ENCODE results near the gene POLR2A.

Gene POLR2A

GRCh38 chr17:7478276-7479212 is 5.6 kb upstream of the POLR2A start (continued):
- no peak for TF ChIP-seq ATF2 (tag by site-specific recombination; IDR thresholded peaks at IDR 0.05; ENCODE audit: low read depth)
- no peak for TF ChIP-seq ZNF112 (tag by site-specific recombination; IDR thresholded peaks at IDR 0.05)
- no peak for TF ChIP-seq ZNF311 (tag by site-specific recombination; IDR thresholded peaks at IDR 0.05; ENCODE audit: borderline replicate concordance)
- peak; percentile 93 for TF ChIP-seq ZBTB10 (tag by site-specific recombination; IDR thresholded peaks at IDR 0.05)
- TF ChIP-seq ZNF433 (tag by site-specific recombination; IDR thresholded peaks at IDR 0.05; ENCODE audit: low read depth): no peak
- no peak for TF ChIP-seq GFI1B (tag by site-specific recombination; IDR thresholded peaks at IDR 0.05)
- TF ChIP-seq ZNF639 (tag by site-specific recombination; IDR thresholded peaks at IDR 0.05): no peak
- no peak for TF ChIP-seq ZBTB7A (tag by site-specific recombination; IDR thresholded peaks at IDR 0.05; ENCODE audit: low read depth)
- TF ChIP-seq ZNF16 (tag by site-specific recombination; IDR thresholded peaks at IDR 0.05; ENCODE audit: low read depth): no peak
- TF ChIP-seq ZNF2 (tag by site-specific recombination; IDR thresholded peaks at IDR 0.05): no peak
- TF ChIP-seq, protein P1, sequence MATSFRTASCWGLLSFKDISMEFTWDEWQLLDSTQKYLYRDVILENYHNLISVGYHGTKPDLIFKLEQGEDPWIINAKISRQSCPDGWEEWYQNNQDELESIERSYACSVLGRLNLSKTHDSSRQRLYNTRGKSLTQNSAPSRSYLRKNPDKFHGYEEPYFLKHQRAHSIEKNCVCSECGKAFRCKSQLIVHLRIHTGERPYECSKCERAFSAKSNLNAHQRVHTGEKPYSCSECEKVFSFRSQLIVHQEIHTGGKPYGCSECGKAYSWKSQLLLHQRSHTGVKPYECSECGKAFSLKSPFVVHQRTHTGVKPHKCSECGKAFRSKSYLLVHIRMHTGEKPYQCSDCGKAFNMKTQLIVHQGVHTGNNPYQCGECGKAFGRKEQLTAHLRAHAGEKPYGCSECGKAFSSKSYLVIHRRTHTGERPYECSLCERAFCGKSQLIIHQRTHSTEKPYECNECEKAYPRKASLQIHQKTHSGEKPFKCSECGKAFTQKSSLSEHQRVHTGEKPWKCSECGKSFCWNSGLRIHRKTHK (tag by site-specific recombination; IDR thresholded peaks at IDR 0.05): no peak
- no peak for TF ChIP-seq ZNF138 (tag by site-specific recombination; IDR thresholded peaks at IDR 0.05; ENCODE audit: borderline replicate concordance)
- TF ChIP-seq ZNF791 (tag by site-specific recombination; IDR thresholded peaks at IDR 0.05): no peak
- TF ChIP-seq KLF16 (tag by site-specific recombination; IDR thresholded peaks at IDR 0.05): peak; percentile 60; the same call in 1 of the 2 replicates
- no peak for TF ChIP-seq ZNF571 (tag by site-specific recombination; IDR thresholded peaks at IDR 0.05)

- Histone ChIP-seq H3K27ac (ENCODE audit: extremely low read depth, low read depth, low read length) (peak within 1 kb of the TSS; percentile 97), H3K4me3 (ENCODE audit: low read depth, low read length) (peak within 1 kb of the TSS; percentile 72), H3K36me3 (ENCODE audit: control insufficient read depth in 2 of 2, insufficient read depth in 1 of 2, low read length in 2 of 2) (no peaks in the 10 kb centered on the region; a peak in 1 of 3 replicates), H3K4me1 (ENCODE audit: control insufficient read depth, insufficient read depth, low read length) (peaks cover 20% of the 10 kb centered on the region), H3K9me3 (ENCODE audit: control insufficient read depth, insufficient read depth, low read depth, low read length) (no peaks in the 10 kb centered on the region)
- CTCF ChIA-PET: interaction anchor here (0.6 to 3.4 kb wide), 6 partner anchors 8 to 421 kb away, joined by 3 to 14 read pairs (median 5); partner anchors contain the start of gene NEURL4
- POLR2A ChIA-PET: interaction anchor here (0.5 to 3.9 kb wide), 16 partner anchors 9 to 207 kb away, joined by 3 to 27 read pairs (median 4); partner anchors contain the start of genes CHRNB1, NEURL4, TMEM256 and TP53
- no peak for TF ChIP-seq ZNF302 (tag by site-specific recombination; IDR thresholded peaks at IDR 0.05; ENCODE audit: low read depth)
- no peak for TF ChIP-seq ZNF529 (tag by site-specific recombination; IDR thresholded peaks at IDR 0.05; ENCODE audit: insufficient replicate concordance)
- TF ChIP-seq, protein P1 (tag by site-specific recombination; IDR thresholded peaks at IDR 0.05): no peak
- TF ChIP-seq ZNF629 (tag by site-specific recombination; IDR thresholded peaks at IDR 0.05): peak; percentile 8; the same call in 1 of the 2 replicates
- no peak for TF ChIP-seq ZNF558 (tag by site-specific recombination; IDR thresholded peaks at IDR 0.05)
- TF ChIP-seq BCL11B (tag by site-specific recombination; IDR thresholded peaks at IDR 0.05; ENCODE audit: low read depth): no peak
- TF ChIP-seq MEIS1 (CRISPR knock-in tag; IDR thresholded peaks at IDR 0.05; ENCODE audit: borderline replicate concordance): no peak
- TF ChIP-seq ZBTB10 (tag by site-specific recombination; IDR thresholded peaks at IDR 0.05): 0 out of 2 replicates have a peak, but pooled peaks have one; percentile 50
Measured at GRCh38 chr17:7479213-7480088, 4.7 kb upstream of the POLR2A start, which contains the start of gene ZBTB4. Gene ZBTB4 (minus strand): TSS chr17:7479631. CDS start chr17:7466801, 12,830 bp downstream.

Measured in HEK293 (cell line).